HUDEP-2 (cell line): Measurements from ENCODE around the gene TET2.

Source experiments
- DNase-seq, 76 experiments: peaks; one replicate each; lab custom pipeline; 2025; ENCODE audit not compliant: unreplicated experiment in 76 of 76; lab: John Stamatoyannopoulos, UW

The TET2 gene

DNA sequence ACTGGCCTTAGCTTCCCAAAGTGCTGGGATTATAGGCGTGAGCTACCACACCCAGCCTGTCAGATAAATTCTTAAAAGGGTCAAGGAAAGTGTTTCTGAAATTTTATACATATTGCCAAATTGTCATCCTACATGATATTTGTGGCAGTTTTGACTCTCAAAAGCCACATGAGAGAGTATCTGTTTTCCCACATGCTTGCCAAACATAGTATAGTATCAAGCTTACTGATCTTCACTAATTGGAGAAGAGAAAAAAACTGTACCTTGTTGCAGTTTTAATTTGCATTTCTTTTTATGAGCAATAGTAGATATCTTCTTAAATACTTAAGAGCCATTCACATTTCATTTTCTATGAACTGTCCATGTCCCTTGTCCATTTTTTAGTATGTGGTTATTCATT, 83.6 kb downstream of the TET2 start:
- DNase-seq, result no peak

DNA sequence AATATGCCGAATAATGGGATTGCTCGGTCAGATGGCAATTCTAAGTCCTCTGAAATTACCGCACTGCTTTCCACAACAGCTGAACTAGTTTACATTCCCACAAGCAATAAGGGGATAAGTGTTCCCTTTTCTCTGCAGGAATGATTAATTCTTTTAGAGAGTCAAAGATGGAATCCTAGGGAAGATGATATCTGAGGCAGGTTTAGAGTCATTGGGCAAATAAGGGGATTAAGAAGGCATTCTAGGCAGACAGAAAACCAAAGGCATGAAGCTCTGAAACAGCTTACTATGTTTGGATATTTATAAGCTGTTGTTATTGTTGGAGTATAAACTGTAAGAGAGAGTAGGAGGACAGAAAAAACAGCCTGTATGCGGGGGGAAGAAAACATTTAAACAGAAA, 85.7 kb downstream of the TET2 start:
- no peak for DNase-seq

DNA sequence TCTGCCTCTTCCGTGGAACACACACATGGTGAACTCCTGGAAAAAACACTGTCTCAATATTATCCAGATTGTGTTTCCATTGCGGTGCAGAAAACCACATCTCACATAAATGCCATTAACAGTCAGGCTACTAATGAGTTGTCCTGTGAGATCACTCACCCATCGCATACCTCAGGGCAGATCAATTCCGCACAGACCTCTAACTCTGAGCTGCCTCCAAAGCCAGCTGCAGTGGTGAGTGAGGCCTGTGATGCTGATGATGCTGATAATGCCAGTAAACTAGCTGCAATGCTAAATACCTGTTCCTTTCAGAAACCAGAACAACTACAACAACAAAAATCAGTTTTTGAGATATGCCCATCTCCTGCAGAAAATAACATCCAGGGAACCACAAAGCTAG, 87.9 kb downstream of the TET2 start:
- no peak for DNase-seq

DNA sequence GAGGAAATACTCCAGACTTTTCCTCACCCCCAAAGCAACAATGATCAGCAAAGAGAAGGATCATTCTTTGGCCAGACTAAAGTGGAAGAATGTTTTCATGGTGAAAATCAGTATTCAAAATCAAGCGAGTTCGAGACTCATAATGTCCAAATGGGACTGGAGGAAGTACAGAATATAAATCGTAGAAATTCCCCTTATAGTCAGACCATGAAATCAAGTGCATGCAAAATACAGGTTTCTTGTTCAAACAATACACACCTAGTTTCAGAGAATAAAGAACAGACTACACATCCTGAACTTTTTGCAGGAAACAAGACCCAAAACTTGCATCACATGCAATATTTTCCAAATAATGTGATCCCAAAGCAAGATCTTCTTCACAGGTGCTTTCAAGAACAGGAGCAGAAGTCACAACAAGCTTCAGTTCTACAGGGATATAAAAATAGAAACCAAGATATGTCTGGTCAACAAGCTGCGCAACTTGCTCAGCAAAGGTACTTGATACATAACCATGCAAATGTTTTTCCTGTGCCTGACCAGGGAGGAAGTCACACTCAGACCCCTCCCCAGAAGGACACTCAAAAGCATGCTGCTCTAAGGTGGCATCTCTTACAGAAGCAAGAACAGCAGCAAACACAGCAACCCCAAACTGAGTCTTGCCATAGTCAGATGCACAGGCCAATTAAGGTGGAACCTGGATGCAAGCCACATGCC, 89.7 kb downstream of the TET2 start:
- DNase-seq, result no peak

DNA sequence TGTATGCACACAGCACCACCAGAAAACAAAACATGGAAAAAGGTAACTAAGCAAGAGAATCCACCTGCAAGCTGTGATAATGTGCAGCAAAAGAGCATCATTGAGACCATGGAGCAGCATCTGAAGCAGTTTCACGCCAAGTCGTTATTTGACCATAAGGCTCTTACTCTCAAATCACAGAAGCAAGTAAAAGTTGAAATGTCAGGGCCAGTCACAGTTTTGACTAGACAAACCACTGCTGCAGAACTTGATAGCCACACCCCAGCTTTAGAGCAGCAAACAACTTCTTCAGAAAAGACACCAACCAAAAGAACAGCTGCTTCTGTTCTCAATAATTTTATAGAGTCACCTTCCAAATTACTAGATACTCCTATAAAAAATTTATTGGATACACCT, 90.2 kb downstream of the TET2 start:
- no peak for DNase-seq

DNA sequence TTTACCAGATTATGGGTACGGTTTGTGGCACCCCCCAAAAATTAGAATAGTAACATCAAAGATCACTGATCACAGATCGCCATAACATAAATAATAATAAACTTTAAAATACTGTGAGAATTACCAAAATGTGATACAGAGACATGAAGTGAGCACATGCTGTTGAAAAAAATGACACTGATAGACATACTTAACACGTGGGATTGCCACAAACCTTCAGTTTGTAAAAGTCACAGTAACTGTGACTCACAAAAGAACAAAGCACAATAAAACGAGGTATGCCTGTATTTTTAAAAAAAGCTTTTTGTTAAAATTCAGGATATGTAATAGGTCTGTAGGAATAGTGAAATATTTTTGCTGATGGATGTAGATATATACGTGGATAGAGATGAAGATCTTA, 93.4 kb downstream of the TET2 start:
- DNase-seq, result no peak

DNA sequence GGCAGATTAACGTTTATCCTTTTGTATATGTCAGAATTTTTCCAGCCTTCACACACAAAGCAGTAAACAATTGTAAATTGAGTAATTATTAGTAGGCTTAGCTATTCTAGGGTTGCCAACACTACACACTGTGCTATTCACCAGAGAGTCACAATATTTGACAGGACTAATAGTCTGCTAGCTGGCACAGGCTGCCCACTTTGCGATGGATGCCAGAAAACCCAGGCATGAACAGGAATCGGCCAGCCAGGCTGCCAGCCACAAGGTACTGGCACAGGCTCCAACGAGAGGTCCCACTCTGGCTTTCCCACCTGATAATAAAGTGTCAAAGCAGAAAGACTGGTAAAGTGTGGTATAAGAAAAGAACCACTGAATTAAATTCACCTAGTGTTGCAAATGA, 94.8 kb downstream of the TET2 start:
- no peak for DNase-seq

DNA sequence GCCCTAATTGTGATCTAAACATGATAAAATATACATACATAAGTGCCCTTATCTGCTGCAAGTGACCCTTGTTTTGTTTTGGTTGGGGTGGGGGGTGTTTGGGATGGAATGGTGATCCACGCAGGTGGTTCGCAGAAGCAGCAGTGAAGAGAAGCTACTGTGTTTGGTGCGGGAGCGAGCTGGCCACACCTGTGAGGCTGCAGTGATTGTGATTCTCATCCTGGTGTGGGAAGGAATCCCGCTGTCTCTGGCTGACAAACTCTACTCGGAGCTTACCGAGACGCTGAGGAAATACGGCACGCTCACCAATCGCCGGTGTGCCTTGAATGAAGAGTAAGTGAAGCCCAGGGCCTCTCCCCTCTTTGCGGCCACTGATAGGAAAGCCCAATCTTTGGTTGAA, 96.8 kb downstream of the TET2 start:
- DNase-seq, result no peak

DNA sequence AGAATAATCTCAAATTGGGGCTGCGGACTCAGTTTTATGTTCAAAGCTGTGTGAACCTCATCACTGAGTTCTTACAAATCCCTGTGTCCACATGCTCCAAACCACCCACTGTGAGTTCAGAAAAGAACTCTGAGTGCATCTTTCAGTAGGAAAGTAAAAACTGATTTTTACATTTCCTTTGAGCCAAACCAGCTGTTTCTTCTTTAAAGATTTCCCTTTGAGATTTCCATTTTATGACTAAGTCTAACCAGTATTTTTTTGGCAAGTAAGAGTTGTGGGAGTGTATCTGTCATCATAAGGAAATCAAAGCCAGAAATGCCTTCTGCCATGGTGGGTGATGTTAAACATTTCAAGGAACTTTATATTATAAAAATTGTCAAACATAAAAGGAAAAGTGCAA, 100.0 kb downstream of the TET2 start:
- no peak for DNase-seq

DNA sequence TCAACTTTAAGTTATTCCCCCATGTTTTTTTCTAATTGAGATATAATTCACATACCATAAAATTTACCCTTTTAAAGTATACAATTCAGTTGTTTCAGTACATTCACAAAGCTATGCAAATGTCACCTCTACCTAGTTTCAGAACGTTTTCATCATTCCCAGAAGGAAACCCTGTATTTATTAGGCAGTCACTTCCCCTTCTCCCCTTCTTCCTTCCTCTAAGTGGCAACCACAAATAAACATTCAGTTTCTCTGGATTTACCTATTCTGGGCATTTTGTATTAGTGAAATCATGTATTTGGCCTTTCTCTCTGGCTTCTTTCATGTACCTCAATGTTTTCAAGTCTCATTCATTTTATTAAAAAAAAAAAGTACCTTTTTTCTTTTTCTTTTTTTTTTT, 101.9 kb downstream of the TET2 start:
- DNase-seq, result no peak

DNA sequence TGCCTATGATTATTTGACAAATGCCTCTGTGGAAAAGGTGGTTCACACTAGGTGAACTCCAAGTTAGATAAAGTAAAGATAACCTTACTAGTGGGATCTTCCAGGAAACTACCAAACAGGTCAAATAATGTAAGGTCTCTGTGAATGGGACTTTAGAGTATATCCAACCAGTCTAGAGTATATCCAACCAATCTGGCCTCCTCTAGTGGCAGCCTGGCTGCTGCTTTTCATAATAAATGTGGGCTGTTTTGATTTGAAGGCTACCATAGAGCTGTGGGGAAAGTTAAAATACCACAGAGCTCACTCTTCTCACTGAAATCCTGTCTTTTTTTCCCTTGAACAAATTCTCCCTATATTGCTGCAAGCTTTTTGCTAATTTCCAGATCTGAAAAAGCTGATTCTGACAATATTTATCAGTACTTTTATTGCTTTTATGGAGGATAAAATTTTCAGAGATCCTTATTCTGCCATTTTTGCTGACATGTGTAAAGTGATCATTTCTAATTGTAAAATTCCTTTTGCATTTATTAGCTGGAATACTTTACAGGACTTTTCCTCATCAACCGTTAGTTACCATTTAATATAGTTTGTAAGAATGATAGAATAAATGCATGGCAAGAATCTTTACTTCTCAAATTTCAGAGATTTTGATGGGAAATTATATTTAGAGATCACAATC, 111.3 kb downstream of the TET2 start:
- no peak for DNase-seq

DNA sequence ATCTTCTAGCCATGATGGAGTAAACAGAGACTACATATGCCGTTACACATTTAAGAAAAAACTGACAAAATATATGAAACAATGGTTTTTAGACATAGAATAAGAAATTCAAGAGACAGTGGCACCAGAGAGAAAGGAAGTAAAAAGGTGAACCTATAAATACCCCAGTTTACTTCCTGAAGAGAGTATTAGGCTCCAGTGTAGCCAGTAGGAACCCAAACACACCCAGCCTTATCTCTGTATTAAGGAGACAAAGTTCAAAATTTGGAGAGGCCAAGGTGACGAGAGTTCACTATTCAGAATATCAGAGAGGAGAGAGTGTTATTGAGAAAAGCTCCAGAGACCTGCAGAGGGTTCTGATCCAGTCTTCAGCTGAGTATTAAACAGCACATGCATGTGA, 119.0 kb downstream of the TET2 start:
- no peak for DNase-seq

DNA sequence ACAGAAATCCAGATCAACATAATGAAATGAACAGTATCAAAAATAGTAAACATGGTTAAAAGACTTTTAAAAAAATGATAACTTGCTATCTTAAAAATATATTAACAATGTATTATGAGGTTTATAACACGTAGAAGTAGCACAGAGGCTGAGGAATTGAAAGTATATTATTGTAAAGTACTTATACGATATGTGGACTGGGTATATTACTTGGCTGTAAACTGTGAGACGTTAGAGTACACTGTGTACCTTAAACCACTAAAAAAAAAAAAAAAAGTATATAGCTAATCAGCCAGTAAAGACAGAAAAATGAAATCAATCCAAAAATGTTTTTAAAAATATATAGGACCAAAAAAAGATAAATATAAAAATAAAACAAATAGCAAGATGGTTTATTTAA, 120.6 kb downstream of the TET2 start:
- DNase-seq, result no peak

DNA sequence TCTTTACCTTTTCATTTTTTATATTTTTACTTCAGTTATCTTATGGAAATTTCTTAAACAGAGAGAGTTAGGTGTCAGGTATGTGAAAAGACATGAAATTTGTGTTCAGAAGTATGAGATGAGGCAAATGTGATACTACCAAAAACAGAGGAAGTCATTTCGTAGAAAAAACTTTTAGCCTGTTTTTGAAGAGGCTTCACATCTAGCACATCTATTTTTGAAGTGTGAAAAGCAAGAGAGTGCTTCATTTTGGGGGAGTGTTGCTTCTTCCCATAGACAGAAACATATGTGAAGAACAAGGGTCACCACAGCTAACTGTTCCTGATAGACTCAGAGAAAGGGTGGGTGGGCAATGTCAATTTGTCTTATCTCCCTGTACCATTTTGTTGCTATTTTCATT, 125.3 kb downstream of the TET2 start:
- no peak for DNase-seq

DNA sequence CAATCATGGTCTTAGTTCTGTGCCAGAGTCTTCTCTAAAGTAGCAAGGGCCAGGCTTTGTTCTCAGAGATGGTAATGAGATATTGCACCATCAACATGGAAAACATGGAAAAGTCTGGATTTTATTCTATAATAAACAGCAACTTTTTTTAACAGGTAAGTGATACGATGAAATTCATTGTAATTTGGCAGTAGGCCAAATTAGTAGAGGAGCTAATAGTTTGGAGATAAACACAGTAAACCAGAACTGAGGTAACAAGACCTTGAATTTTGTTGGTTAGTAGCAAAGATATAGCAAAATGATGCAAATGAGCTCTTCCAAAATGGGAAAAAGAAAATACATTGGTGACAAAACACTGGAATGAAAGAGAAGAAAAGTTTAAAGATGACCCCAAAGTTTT, 126.6 kb downstream of the TET2 start:
- no peak for DNase-seq

DNA sequence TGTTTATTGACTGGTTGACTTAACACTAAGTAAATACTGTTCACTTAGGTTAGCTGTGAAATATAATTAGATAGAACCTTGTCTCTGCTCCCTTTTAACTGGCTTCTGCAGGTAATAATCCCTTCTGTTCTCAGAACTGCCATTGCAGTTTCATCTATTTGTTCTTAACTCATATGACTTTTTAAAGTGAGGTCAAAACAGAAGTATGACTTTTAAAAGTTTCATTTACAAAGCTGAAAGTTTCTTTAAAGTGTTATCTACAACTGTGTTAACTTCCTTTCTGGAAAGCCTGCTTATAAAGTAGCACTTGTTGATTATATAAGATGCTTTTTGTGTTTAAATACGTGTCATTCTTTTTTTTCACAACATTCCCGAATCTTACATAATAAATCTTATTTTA, 127.4 kb downstream of the TET2 start:
- no peak for DNase-seq

DNA sequence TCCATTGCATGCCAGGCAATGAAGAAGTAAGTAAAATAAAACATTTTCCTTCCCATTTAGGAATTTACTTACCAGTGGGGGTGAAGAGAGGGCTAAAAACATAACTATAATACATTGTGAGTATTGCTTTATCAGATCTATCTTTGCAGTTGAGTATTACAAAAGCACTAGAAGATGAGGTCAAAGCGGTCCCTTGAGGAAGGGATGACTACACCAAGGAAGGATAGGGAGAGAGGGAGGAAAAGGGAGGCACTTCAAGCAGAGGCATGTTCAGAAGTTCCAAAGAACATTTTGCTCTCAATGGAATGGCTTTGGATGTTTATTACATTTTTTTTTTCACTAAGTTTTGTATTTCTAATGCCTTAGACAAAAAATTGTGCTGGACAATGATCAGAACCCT, 127.8 kb downstream of the TET2 start:
- DNase-seq, result no peak

DNA sequence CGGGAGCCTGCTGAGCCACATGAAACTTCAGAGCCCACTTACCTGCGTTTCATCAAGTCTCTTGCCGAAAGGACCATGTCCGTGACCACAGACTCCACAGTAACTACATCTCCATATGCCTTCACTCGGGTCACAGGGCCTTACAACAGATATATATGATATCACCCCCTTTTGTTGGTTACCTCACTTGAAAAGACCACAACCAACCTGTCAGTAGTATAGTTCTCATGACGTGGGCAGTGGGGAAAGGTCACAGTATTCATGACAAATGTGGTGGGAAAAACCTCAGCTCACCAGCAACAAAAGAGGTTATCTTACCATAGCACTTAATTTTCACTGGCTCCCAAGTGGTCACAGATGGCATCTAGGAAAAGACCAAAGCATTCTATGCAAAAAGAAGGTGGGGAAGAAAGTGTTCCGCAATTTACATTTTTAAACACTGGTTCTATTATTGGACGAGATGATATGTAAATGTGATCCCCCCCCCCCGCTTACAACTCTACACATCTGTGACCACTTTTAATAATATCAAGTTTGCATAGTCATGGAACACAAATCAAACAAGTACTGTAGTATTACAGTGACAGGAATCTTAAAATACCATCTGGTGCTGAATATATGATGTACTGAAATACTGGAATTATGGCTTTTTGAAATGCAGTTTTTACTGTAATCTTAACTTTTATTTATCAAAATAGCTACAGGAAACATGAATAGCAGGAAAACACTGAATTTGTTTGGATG, 129.9 kb downstream of the TET2 start:
- no peak for DNase-seq

DNA sequence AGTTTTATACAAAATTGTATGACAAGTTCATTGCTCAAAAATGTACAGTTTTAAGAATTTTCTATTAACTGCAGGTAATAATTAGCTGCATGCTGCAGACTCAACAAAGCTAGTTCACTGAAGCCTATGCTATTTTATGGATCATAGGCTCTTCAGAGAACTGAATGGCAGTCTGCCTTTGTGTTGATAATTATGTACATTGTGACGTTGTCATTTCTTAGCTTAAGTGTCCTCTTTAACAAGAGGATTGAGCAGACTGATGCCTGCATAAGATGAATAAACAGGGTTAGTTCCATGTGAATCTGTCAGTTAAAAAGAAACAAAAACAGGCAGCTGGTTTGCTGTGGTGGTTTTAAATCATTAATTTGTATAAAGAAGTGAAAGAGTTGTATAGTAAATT, 131.0 kb downstream of the TET2 start:
- no peak for DNase-seq

DNA sequence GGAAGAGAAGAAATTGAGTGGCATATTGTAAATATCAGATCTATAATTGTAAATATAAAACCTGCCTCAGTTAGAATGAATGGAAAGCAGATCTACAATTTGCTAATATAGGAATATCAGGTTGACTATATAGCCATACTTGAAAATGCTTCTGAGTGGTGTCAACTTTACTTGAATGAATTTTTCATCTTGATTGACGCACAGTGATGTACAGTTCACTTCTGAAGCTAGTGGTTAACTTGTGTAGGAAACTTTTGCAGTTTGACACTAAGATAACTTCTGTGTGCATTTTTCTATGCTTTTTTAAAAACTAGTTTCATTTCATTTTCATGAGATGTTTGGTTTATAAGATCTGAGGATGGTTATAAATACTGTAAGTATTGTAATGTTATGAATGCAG, 132.6 kb downstream of the TET2 start:
- DNase-seq, result no peak

DNA sequence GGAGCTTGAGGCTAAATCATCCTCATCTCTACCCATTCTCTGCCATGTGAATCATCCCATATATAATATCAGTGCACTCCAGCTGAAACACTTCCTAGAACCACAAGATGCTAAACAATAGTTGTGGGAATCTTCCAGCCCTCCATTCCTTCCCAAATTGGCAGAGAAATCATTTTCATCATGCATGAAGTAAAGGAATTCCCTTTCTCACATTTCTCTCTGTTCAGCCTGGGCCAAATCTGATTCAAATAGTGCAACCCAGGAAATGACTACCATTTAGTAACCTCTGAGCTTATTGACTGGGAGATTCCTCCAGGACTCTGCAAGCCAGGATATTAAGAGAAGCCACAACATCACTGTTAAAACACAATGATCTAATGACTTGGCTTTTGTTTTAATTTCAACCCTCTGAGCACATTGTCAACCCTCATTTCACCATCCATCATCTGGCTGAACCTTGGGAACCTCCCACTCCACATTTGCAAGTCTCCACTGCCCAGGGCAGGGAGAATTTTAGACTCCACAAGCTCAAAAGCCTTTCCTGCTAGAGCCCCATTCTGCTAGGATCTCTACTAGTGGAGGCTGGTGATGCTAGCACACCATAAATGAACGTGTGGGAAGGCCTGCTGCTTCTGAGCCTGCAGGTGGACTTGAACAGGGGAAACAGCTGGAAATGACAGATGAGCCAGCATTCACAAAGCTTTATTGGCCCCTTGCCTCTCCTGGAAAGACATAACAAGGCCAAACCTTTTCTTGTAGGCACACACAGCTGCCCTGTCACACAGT, 133.9 kb downstream of the TET2 start:
- no peak for DNase-seq

DNA sequence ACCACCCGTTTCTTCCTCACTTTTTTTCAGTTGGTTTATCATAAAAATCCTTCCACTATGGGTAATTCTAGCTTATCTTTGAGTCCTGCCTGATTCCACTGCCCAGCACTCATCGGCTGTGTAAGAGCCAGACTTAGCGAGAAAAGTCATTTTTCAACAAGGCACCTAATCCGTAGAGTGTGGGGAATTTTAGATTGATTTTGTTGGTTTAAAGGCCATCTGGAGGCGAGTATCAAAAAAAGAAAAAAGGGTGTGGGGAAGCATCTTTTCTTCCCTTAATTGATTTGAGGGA, 134.4 kb downstream of the TET2 start:
- DNase-seq, result no peak
